ENCODE results near the gene WDR20.

DNA sequence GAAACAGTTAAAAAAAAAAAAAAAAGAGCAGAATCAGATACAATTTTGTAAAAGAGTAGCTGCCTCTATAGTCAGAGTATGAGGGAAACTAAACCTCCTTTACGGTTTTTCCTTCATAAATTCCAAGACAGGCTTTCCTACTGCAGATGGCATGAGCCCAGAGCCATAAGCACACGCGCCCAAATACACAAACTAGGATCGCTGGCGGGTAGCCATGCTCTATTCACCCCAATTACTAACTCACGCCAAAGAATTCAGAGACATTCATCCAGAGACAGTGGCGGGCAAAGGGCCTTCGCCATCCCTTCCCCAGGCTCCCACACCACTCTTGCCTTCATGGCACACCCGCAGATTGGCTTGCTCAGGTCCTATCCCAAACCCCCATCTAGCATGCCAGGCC is 117.0 kb downstream of the WDR20 start:
- TF ChIP-seq, protein P1, sequence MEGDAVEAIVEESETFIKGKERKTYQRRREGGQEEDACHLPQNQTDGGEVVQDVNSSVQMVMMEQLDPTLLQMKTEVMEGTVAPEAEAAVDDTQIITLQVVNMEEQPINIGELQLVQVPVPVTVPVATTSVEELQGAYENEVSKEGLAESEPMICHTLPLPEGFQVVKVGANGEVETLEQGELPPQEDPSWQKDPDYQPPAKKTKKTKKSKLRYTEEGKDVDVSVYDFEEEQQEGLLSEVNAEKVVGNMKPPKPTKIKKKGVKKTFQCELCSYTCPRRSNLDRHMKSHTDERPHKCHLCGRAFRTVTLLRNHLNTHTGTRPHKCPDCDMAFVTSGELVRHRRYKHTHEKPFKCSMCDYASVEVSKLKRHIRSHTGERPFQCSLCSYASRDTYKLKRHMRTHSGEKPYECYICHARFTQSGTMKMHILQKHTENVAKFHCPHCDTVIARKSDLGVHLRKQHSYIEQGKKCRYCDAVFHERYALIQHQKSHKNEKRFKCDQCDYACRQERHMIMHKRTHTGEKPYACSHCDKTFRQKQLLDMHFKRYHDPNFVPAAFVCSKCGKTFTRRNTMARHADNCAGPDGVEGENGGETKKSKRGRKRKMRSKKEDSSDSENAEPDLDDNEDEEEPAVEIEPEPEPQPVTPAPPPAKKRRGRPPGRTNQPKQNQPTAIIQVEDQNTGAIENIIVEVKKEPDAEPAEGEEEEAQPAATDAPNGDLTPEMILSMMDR (IDR thresholded peaks at IDR 0.05; ENCODE audit: insufficient read depth, low read length, poor library complexity, severe bottlenecking) = no peak
- no peak for TF ChIP-seq EZH2phosphoT487 (conservative IDR thresholded peaks at IDR 0.05; ENCODE audit: low read length)
